SW480 (cell line): ENCODE results near the gene GHRL.
A peak's percentile ranks its signal among the peaks of the same experiment; 100 is the strongest.

ENCODE experiments used
- DNase-seq: peaks from one replicate; pipeline ENCODE4 v3.0.0-alpha.2; 2016; ENCODE audit warnings: low spot score

GHRL gene

DNA sequence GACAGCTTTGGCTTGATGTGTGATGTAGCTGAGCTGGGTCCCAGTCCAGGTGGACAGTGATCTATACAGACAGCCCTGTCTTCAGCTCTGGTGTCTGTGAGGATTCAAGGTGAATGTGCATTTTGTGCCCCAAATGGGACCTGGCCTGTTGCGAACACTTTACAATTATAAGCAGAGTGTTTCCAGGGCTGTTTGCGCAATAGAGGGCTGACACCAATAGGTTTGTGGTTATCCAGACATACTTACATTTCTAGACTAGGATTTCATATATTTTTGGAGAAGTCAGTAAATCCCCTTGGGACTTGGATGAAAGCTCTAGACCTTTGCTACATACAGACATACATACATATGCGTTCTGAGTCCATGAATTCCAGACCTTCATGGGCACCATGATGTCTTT lies 48.7 kb downstream of the GHRL start:
- no peak for DNase-seq

GRCh38 chr3:10242182-10243065 lies 50.3 kb downstream of the GHRL start:
- DNase-seq = peak; percentile 76

GRCh38 chr3:10240799-10241198 lies 51.9 kb downstream of the GHRL start:
- no peak for DNase-seq

GRCh38 chr3:10238345-10239183 lies 54.2 kb downstream of the GHRL start:
- no peak for DNase-seq
